GM19238 (cell line): ENCODE measurements around the gene PLBD2.

Source experiments
- DNase-seq: peaks from one replicate; pipeline ENCODE4 v3.0.0; 2011; ENCODE audit warnings: low spot score; ENCODE audit not compliant: insufficient read length

PLBD2 gene, protein sequence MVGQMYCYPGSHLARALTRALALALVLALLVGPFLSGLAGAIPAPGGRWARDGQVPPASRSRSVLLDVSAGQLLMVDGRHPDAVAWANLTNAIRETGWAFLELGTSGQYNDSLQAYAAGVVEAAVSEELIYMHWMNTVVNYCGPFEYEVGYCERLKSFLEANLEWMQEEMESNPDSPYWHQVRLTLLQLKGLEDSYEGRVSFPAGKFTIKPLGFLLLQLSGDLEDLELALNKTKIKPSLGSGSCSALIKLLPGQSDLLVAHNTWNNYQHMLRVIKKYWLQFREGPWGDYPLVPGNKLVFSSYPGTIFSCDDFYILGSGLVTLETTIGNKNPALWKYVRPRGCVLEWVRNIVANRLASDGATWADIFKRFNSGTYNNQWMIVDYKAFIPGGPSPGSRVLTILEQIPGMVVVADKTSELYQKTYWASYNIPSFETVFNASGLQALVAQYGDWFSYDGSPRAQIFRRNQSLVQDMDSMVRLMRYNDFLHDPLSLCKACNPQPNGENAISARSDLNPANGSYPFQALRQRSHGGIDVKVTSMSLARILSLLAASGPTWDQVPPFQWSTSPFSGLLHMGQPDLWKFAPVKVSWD

DNA sequence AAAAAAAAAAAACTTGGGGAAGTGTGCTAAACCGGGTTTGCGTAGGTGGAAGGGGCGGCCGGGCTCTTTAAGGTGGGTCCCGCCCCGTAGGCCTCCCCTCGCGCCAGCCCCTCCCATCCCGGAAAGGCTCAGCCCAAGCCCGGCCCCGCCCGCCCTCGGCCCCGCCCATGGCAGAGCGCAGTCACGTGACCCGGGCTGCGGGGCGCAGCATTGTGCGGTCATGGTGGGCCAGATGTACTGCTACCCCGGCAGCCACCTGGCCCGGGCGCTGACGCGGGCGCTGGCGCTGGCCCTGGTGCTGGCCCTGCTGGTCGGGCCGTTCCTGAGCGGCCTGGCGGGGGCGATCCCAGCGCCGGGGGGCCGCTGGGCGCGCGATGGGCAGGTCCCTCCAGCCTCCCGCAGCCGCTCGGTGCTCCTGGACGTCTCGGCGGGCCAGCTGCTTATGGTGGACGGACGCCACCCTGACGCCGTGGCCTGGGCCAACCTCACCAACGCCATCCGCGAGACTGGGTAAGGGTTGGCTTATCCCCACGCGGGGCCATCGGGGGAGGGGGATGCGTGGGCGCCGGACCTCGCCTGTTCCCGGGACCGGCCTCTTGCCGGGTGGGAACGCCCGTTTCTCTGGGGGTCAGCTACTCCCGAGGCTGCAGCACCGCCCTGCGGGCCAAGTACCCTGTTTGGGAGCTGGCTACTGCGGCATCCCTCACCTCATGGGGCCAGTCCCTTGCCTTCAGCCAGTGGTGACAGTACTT, at the start of gene PLBD2:
PLBD2 (plus strand) TSS at position 207 of the 752 bp plus-strand sequence; CDS start at position 221, 14 bp downstream.
- peak; percentile 98 for DNase-seq

DNA sequence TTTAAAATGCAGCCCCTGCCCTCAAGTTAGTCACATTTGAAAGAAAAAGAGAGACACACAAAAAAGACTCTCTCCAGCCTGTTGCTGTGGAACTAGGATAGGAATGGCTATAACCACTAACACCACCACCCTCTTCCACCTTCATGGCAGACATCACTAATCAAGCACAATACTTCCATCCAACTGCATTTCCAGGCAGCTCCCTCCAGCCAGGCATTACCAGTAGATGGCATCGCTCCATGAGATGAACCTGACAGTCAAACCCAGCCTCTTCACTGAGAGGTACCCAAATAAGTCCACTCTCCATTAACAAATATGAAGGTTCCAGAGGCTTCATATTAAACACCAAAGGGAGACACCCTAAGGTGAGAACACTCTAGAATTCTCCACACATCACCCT, 47.9 kb upstream of the PLBD2 start:
- no peak for DNase-seq

DNA sequence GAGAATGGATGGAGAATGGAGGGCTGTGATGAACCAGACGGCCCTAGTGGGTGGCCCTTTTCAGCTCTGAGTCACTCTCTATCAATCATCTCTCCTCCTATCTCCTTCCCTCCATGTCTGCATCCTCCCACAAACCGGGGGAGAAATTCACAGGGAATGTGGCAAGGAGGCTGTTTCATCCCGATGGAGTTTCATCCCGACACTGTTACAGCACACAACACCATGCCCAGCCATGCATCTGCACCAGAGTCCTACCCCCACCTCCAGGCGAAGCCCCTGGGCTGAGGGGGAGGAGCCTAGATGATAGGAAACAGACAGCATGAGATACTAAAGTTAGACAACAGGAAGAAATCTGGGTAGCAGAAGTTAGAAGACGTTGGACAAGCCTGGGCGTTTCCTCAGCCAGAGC, 44.3 kb upstream of the PLBD2 start:
- no peak for DNase-seq

DNA sequence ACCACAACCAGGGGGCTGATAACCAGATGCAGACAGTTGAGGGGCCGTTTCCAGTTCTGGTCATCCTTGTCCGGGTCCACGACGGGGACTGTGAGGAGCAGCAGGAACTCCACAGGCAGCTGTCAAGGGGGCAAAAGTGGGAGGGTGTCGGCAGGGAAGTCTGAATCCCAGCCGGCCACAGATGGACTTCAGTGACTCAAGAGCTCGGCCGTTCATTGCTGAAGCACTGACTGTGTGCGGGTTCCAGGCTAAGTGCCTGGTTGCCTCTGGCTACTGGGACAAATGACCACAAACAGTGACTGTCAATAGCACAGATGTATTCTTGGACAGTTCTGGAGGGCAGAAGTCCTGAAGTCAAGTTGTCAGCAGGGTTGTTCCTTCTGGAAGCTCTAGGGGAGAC, 43.0 kb upstream of the PLBD2 start:
- DNase-seq, result no peak

DNA sequence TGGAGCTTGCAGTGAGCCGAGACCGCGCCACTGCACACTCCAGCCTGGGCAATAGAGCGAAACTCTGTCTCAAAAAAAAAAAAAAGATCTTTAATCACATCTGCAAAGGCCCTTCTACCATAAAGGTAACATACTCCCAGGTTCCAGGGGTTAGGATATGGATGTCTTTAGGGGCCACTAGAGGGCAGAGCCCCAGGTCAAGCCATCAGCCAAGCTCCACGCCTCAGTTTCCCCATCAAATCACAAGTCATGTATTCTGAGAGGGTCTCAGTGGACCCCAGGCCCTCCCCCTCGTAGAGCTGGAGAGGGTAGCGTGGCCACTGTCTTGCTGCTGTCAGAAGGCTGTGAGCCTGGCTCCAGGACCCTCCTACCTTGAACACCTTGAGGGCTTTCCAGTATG, 42.2 kb upstream of the PLBD2 start:
- no peak for DNase-seq

DNA sequence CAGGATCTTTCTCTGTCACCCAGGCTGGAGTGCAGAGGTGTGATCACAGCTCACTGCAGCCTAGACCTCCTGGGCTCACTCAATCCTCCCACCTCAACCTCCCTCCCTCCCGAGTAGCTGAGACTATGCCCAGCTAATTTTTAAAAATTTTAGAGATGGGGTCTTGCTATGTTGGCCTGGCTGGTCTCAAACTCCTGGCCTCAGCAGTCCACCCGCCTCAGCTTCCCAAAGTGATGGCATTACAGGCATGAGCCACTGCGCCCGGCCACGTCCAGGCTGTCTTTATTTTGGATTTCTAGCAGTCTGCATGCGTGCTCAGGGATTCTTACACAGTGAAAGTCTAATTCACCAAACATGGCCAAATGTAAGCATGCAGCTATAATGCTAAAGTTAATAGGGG, 41.3 kb upstream of the PLBD2 start:
- DNase-seq, result no peak

DNA sequence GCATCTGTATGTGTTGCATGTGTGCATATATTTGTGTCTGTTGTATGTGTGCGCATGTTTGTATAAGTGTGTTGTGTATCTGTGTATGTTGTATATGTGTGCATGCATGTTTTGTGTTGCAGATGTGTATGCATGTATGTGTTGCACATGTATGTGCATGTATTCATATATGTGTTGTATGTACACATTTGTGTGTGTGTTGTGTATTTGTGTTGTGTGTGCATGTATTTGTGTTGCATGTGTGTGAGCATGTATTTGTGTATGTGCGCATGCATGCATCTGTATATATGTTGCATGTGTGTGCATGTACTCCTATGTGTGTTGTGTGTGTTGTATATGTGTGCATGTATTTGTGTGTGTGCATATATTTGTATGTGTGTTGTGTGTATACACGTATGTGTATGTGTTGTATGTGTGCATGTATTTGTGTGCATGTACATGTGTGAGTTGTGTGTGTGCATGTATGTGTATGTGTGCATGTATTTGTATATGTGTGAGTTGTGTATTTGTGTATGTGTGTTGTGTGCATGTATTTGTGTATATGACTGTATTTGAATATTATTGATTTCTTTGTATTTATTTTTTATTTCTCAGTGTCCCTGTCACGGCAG, 40.2 kb upstream of the PLBD2 start:
- DNase-seq, result no peak

DNA sequence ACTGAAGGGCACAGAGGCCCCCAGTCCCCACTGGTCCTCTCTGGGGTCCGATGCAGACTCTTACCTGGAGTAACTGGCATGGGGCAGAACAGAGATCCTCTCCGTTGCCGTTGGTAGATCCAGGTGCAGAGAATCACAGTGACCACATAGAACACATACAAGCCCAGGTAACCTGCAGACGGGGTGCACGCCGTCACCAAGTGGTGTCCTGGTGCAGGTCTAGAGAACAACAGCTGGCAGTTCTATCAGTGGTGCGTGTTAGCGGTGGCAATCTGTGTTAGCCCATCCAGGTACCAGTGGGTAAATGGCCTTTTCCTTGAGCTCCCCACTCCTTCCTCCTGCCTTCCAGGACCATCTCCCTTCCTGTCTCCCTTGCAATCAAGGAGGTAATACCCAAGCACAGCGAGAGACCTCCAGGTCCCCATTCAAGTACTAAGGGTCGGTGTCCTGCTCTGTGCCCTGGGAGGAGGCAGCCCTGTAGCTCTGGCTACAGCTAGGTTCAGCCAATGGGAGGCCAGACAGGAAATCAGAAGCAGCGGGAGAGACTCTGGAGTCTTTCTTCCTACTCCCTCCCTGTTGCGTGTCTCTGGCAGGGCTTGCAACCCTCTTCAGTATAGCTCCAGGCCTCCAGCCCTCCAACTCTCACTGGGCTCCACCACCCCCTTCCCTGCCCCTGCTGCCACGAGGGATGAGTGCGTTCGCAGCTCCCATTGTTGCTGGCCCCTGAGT, 39.3 kb upstream of the PLBD2 start:
- DNase-seq, result no peak

DNA sequence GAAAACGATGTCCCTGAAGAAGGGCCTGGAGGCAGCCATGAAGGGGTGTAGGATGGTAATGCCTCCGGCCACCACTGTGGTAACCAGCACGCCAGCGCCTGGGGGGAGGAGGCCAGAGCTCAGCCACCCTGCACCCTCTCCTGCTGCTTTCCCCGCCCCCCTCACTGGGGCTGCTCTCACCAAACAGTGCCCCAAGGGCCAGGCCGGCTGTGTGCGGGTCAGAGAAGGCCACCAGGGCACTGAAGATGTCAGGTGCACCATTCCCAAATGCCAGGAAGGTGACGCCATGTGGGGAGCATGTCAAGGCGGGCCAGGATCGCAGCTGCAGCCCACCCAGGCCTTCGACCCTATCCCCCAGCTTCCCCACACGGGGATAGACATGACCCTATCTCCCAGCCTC, 38.0 kb upstream of the PLBD2 start:
- DNase-seq, result no peak

DNA sequence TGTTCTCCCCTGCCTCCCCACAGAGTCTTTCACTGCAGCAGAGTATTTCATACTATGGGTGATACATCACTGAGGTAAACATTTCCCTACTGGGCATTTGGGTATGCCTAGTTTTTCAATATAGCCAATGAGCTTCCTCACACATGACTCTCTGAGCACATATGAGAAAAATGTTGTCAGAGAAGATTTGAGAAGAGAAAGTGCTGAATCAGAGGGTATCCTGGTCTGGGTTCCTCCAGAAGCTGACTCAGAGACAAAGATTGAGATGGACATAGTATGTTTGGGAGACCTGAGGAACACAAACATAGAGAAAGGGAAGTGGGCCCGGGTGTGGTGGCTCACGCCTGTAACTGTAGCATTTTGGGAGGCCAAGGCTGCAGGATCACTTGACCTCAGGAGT, 36.0 kb upstream of the PLBD2 start:
- no peak for DNase-seq

DNA sequence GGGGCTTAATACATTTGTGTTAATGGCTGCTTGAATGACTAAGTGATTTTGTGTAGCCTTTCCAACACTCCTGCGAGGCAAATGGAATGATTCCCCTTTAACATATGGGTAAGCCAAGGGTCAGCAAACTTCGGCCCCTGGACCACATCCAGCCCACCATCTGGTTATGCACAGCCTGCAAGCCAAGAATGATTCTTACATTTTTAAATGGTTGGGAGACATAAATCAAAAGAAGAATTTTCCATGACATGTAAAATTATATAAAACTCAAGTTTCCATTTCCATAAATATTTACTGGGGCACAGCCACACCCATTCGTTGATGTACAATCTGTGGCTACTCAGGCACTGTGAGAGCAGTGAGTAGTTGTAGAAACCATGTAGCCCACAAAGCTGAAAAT, 32.5 kb upstream of the PLBD2 start:
- no peak for DNase-seq

DNA sequence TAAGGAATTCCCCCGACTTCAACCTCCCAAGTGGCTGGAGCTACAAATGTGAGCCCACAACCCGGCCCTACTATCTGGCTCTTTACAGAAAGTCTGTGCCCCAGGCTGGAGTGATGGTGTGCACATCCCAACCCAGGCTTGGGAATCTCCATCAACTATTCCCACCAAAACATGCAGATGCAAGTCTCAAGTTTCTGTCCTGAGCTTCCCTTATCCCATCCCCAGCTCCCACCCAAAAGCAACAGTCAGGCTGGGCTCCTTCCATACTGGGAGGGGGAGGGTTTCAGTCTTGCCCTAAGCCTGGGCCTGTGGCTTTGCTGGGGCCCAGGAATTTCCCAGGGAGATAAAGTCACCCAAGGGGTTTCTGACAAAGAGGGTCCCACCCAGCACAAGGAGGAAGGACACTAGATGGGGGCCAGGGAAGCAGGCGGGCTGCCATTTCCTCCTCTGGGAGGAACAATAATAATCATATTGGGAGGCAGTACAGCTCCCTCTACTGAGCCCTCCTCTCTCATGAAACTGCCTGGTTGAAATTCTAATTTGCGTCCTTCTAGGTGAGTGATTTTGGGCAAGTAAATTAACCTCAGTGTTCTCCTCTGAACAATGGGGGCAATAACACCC, 31.5 kb upstream of the PLBD2 start:
- DNase-seq, result no peak

DNA sequence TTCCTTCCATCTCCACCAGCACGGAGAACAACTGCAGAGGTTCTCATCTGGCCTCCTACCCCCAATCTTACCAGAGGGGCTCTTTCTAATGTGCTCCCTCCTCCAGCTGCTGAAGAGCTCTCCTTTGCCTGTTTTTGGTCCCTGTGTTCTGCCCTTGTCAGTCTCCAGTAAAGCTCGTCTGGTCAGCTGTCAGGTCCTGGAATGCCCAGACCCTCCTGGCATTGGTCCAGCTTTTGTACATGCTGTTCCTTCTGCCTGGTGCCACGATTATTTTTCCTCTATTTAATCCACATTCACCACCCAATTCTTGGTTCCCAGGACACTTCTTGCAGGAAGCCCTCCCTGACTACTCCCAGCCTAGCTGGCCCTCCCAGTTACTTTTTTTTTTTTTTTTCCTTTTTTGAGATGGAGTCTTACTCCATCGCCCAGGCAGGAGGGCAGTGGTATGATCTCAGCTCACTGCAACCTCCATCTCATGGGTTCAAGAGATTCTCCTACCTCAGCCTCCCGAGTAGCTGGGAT, 30.0 kb upstream of the PLBD2 start:
- no peak for DNase-seq

DNA sequence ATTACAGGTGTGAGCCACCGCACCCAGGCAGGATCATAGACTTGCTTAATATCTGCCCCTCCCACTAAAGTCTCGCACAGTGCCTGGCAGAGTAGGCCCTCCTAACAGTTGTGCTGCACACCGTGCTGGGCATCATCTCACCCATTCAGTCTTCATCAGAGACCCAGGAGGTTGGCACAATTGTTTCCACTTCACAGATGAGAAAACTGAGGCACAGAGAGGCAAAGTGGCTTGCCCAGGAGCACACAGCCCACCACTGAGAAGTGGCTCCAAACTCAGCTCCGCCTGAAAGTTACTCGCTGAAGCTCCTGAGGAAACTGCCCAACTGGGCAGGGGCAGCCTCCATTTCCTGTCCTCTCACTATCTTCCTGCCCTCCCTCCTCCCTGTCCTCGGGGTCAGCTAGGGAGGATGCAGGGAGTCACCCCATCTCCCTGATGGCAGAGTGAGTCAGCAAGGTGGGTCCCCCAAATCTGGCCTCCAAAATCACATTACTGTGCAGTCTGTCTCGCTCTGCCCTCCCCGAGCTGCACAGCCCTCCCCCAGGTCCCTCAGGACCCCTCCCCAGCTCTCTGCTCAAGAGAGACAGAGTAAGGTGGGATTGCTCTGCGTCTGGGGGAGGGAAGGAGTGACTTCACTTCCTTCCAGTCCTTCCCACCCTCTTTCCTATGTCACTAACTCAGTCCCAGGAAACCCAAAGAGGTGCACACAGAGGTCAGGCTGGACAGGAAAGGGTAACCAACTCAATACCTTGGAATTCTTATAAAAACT, 29.2 kb upstream of the PLBD2 start:
- DNase-seq, result no peak

DNA sequence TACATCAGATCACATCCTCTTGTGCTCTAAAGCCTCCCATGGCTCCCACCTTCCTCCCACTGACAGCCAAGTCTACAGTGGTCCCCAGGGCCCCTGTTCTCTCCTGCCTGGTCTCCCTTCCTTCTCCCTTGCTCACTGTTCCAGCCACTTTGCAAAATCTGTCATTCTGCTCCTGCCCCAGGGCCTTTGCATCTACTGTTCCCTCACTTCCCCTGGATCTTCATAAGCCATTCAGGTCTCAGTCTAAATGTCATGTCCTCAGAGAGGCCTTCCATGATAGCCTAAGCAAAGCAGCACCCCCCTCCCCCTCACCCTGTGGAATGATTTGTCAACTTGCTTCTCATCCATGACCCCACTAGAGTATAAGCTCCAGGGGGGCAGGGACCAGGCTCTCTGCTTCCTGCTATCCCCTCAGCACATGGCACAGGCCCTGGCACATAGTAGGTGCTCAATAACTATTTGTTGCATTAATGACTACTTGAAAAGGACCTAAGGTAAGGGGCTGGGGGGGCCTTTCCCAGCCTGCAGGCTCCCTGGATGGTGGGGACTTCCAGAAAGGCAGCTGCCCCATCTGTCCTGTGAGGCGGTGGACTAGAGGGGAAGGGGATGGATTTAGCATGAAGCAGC, 28.5 kb upstream of the PLBD2 start:
- no peak for DNase-seq

DNA sequence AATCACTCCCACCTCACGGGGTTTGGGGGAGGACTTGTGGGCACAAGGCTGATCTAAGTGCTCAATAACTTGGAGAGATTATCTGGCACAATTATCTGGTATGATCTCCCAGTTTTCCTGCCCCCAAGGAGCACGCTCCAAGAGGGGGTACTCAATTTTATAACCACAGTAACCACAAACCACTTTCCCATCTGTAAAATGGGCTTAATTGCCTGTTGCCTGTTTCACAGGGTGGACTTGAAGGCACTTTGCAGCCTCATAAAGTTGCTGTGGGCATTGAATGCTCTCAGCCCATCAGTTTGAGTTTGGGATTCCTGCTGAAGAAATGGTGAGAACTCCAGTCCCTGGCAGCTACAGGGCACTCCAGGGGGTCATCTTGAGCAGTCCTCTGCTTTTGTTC, 27.9 kb upstream of the PLBD2 start:
- no peak for DNase-seq

DNA sequence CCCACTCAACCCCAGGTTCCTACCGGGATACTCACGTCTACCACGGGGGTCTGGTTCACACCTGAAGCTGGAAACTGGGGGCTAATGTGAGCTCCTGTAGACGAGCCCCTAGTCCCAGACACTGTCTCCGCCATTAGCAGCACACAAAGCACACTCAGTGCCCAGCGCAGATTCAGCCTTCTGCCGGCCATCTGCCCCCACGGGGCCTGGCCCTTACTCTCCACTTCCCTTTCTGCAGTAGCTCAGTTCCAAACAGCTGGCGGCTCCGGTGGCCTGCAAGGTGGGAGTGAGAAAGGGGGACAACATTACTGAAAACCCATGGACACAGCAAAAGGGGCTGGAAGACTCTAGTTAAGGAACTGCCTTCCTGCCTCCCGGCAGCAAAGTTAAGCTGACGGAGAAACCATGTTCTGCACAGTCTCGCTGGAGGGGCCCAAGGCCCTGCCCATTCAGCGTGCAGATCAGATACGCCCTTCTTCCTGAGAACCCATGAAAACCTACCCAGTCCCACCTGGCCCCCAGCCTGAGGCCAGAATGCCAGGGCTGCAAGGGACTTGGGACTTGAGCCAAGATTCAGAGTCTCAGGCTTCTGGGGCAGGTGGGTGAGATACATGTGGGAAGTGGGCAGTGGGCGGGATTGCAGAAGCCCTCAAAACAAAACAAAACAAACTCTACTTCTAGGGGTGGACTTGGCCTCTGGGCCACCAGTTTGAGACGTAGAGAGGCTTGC, 25.5 kb upstream of the PLBD2 start:
- DNase-seq, result no peak

DNA sequence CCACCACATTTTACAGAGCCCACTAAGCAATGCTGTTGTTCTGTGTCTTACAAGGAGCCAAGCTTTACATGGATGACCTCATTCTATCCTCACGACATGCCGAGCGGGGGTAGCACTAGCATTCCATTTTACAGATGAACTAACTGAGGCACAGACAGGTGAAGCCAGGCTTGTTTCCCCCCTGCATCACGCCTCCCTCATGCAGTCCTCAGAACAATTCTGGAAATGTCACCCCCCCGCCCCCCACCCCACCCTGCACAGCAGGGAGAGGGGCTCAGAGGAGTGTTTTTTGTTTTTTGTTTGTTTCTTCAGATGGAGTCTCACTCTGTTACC, 25.0 kb upstream of the PLBD2 start:
- no peak for DNase-seq
